ENCODE results near the gene SSX5.

DNA sequence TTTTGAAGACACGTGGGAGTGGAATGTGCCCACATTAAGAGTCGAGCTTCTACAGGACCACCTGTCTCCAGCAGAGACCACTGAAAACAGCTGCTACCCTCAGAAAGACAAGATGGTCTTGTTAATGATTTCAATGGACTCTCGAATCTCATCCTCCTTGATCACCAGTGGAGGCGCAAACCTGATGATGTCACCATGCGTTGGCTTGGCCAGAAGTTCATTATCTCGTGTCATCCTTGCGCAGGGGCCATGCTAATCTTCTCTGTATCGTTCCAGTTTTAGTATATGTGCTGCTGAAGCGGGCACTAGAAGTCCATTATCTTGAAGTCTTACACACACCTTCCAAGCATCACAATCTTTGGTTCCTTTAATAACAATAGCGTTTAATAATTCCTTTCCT lies 42.8 kb downstream of the SSX5 start:
- TF ChIP-seq, protein P1, sequence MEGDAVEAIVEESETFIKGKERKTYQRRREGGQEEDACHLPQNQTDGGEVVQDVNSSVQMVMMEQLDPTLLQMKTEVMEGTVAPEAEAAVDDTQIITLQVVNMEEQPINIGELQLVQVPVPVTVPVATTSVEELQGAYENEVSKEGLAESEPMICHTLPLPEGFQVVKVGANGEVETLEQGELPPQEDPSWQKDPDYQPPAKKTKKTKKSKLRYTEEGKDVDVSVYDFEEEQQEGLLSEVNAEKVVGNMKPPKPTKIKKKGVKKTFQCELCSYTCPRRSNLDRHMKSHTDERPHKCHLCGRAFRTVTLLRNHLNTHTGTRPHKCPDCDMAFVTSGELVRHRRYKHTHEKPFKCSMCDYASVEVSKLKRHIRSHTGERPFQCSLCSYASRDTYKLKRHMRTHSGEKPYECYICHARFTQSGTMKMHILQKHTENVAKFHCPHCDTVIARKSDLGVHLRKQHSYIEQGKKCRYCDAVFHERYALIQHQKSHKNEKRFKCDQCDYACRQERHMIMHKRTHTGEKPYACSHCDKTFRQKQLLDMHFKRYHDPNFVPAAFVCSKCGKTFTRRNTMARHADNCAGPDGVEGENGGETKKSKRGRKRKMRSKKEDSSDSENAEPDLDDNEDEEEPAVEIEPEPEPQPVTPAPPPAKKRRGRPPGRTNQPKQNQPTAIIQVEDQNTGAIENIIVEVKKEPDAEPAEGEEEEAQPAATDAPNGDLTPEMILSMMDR (conservative IDR thresholded peaks at IDR 0.05 in 1 of 2, IDR thresholded peaks at IDR 0.05 in 1 of 2; ENCODE audit: extremely low read depth in 1 of 2, insufficient read depth in 1 of 2, low read depth in 1 of 2, low read length in 2 of 2) = no peak
- no peak for TF ChIP-seq EZH2 (IDR thresholded peaks at IDR 0.05; ENCODE audit: borderline replicate concordance, low read length)
